ENCODE results near the gene CACNA1E.
"Not testable (repeated sequence)": the region's sequence is repeated elsewhere in the genome, so short reads cannot be mapped to it uniquely, and the experiment has no call there.

Gene CACNA1E

DNA sequence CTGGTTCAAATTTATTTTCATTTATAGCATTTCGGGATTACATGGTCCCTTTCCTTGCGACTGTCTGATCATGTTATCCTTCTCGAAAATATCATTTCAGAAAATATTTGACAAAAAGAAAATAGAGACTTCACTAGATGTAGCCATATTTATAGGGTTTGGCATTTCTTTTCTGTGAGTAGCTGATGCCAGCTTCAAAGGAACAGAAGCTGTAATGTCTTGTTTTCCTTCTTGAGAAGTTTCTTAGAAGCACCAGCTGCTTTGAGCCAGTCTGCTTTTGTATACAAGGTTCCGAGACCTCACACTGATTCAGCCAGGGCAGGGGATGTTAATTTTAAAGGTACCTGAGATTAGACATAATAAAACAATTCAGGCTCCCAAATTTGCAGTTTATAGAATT is 329.9 kb downstream of the CACNA1E start:
- DNase-seq (ENCODE audit: low spot score): no peak

DNA sequence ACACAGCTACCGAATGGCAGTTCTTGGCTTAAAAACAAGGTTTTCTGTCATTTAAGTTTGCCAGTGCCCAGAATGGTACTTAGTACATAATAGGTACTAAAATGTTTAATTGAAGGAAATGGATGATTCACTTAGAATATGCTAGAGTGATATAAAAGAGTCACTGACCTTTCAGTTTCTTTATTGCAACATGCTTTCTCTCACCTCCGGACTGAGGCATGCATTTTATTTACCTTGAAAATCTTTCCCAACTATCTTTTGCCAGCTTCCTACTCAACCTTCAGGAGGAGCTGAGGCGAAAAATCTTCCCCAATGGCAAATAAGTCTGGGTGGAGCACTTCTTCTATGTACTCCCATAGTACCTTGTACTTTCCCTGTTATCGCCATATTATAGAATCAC is 333.3 kb downstream of the CACNA1E start:
- no peak for DNase-seq (ENCODE audit: low spot score)

DNA sequence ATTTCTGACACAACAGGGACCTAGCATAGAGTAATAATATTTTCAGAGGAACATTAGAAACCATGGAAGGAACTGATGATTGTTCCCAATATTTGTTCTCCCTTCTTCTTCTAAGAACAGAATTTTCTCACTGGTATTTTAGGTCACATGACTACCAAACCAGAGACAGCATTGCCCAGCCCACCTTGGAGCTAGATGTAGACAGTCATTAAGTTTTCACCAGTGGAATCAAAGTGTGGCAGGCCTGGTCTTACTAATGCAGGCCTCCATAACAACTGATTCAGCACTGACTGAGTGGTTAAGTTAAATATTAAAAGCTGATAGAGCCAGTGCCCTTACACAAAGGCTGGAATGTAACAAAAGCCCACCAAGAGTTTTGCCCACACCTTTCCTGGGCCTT is 333.8 kb downstream of the CACNA1E start:
- no peak for DNase-seq (ENCODE audit: low spot score)

DNA sequence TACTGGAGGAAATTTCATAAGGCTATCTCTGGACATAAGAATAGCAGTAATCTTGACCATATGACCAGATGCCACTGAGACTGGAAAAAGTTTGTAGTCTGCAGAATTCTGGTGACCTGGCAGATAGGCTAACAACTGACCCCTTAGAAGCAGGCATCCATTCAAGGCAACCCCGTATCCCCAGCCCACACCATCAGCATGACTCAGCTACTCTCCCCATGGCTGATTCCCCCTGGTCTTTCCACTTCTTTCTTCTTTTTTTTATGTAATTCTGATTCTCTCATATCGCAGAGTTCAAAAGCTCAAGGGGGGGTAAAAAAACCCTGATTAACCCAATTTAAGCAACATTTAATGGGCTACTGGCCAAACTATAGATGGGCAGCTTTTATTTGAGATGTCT is 335.1 kb downstream of the CACNA1E start:
- DNase-seq (ENCODE audit: low spot score): no peak

DNA sequence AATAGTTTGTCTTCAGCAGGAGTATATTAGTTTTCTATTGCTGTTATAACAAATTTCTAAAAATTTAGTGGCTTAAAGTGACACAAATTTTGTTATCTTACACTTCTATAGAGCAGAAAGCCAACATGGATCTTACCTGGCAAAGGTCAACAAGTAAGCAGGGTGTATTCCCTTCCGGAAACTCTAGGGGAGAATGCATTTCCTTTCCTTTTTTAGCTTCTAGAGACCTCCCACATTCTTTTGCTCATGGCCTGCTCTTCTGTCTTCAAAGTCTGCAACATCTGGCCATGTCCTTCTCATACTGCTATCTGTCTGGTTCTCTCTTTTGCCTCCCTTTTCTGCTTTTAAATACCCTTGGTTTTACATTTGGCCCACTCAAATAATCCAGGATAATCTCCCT is 335.6 kb downstream of the CACNA1E start:
- DNase-seq (ENCODE audit: low spot score): no peak

DNA sequence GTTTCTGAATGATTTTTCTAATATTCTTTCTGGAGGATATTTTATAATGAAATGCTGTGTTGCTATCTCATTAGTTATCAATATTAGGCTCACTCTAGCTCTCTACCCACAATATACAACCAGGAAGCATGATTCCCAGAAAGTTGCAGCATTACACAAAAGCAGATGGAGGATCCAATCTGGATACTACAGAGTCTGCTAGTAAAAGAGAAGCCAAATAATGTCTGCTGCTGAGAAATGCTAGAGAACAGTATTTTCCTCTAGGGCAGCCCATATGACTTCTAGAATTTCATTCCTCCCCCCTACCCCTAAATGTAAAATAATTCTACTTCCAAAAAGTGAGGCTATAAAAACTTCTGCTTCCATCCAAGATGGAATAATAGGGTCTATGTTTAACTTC is 338.4 kb downstream of the CACNA1E start:
- no peak for DNase-seq (ENCODE audit: low spot score)

DNA sequence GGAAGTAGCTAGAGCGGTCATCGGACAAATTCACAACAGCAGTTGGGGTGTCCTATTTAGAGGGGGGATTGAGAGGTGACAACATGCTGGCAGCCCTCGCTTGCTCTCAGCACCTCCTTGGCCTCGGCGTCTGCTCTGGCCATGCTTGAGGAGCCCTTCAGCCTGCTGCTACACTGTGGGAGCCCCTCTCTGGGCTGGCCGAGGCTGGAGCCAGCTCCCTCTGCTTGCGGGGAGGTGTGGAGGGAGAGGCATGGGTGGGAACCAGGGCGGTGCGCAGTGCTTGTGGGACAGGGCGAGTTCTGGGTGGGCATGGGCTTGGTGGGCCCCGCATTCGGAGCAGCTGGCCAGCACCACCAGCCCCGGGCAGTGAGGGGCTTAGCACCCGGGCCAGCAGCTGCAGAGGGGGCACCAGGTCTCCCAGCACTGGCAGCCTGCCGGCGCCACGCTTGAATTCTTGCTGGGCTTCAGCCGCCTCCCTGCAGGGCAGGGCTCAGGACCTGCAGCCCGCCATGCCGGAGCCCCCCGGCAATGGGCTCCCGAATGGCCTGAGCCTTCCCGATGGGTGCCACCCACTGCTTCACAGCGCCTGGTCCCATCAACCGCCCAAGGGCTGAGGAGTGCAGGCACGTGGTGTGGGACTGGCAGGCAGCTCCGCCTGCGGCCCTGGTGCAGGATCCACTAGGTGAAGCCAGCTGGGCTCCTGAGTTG is 349.0 kb downstream of the CACNA1E start:
- DNase-seq (ENCODE audit: low spot score): not testable (repeated sequence)

DNA sequence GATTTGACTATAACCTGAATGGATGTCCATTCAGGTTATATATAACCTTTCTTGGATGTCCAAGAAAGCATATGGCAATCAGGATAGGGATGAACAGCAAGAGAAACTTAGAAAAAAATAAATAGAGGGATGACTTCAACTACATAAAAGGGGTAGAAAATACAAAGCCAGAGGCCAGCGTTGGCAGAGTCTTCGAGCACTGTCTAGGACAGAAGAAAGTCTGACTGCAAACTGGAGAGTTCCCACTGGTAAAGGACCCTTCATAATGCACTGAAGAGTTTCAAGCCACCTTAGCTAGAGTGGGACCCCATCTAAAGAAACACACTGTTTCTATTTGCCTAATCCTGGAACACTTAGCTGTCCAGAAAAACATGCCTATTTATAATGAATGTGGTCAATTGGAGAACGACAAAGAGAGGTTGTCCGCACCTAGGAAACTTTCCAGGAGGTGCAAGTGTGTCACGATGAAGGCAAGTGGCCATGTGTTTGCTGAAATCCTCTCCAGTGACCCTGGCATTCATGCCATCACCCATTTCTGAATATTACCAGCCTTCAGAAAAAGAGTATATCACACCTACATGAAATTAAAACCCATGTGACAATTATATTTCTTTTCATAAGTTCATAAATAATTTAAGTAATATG is 362.8 kb downstream of the CACNA1E start:
- no peak for DNase-seq (ENCODE audit: low spot score)

DNA sequence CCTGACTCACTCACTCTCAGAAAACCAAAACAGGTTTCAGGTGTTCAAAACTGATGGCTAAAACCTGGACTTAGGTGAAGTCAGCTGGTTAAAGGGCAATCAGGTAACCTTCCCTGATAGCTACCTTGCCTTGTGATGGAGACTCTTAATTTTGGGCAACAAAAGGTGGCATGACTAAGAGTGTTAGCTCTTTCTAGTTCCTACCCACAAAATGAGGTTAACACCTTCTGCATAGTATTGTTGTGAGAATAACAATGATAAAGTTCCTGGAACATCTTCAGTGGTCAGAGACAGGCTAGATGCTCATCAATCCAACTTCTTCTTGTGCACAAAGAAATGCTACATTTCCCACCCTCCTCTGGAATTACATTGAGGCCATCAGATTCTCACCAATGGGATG is 363.4 kb downstream of the CACNA1E start:
- DNase-seq (ENCODE audit: low spot score): no peak

DNA sequence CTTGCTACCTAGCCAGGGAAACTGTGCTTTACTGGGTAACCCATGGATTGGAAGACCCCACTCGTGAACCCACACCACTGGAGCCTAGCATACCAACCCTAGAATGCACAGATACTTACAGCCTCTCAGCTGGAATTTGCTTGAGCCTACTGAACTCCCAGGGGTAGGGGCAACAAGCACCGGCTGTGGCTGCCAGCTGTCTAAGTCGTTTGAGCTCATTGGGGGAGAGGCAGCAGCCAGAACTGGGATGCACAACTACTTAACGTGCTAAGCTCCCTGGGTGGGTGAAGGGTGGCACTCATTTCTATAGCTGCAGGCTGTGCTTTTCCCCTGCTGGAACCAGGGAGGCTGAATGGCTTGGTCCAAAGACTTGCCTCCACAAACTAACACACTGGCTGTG is 365.8 kb downstream of the CACNA1E start:
- DNase-seq (ENCODE audit: low spot score): no peak

DNA sequence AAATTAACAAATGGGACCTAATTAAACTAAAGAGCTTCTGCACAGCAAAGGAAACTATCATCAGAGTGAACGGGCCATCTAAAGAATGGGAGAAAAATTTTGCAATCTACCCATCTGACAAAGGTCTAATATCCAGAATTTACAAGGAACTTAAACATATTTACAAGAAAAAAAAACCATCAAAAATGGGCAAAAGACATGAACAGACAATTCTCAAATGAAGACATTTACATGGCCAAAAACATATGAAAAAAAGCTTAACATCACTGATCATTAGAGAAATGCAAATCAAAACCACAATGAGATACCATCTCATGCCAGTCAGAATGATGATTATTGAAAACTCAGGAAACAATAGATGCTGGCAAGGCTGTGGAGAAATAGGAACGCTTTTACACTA is 370.9 kb downstream of the CACNA1E start:
- not testable (repeated sequence) for DNase-seq (ENCODE audit: low spot score)

DNA sequence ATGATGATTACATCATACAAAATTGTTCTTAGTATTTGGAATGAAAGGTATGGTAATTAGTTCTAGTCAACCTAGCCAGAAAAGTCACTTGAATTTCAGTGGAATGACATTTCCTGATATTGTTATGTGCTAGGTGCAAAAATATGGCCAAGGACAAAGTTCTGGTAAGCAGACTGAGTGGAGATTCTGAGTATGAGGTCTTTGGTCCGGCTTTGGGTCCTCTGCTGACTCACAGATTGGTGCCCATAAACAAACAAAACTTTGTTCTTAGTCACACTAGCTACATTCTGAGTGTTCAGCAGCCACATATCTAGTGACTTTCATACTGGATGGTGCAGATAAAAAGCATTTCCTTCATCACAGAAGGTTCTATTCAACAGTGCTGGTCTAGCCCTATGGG is 372.1 kb downstream of the CACNA1E start:
- no peak for DNase-seq (ENCODE audit: low spot score)
